COLO668 (cell line): ENCODE measurements around the gene PRR33.
"Not testable (repeated sequence)": the region's sequence is repeated elsewhere in the genome, so short reads cannot be mapped to it uniquely, and the experiment has no call there.

Experiments
- DNase-seq: peaks from one replicate; lab custom pipeline; 2025; ENCODE audit not compliant: unreplicated experiment; lab: John Stamatoyannopoulos, UW

The PRR33 gene

DNA sequence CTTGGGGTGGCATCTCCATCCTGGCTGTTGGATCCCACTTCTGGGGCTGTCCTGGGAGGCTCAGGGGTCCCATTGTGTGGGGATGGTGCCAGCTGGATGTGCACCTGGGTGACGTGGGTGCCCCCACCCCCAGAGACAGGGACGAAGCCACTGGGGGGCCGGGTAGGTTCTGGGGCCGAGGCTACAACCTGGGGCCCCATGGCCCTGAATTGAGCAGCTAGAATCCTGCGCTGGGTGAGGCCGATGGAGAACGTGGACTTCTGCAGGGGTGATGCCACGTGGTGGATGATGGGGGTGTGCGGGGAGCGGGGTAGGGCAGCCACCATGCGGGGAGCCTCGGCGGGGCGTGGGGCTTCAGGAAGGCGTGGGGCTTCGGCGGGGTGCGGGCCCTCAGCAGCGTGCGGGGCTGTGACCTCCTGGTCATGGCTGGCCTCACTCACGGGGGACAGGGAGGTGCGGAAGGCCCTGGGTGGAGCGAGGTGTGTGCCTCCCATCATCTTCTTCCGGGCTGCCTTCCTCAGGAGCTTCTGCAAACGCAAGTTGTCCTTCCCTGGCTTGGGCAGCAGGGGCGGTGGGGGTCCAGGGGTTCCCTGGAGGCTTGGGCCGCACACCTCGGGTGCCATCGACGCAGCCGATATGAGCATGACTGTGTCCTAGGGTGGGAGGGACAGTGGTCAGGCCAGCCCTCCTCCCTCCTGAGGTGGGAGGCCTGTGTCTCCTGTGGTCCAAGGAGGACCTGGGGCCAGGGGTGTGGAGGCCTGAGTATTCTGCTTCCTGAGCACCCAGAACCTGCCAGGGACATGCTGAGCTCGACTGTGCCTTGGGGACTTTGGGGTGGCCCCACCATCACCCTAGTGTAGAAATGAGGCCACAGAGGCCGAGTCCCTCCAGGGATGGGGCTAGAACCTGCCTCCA lies 1.5 kb downstream of the PRR33 start:
- no peak for DNase-seq

DNA sequence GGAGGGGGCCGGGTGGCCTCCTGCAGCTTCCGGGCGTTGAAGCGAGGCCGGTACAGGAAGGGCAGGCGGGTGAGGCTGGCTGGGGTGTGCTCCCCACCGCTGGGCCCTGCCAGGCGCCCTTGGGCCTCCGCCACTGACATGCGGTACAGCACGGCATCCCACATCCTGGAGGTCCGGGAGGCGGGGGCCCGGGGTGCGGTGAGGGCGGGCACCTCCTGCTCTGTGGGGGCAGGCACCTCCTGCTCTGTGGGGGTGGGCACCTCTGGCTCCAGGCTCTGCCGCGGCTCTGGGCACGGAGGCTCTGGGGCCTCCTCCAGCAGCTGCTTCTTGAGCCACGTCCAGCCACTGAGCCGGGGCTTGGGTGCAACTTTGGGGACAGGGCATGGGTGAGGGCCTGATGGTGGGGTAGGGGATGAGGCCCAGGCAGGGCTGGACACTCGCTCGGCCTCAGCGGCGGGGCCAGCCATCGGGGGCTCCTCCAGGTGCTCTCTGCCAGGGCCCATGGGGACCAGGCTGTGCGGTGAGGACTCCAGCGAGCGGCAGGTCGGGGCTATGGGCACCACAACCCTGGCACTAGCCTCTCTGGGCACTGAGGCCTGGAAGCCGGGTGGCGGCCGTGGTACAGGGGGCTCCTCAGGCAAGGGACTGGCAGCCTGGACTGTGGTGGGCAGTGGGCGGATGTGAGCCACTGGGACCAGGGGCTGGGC lies 2.3 kb downstream of the PRR33 start:
- DNase-seq, result no peak

DNA sequence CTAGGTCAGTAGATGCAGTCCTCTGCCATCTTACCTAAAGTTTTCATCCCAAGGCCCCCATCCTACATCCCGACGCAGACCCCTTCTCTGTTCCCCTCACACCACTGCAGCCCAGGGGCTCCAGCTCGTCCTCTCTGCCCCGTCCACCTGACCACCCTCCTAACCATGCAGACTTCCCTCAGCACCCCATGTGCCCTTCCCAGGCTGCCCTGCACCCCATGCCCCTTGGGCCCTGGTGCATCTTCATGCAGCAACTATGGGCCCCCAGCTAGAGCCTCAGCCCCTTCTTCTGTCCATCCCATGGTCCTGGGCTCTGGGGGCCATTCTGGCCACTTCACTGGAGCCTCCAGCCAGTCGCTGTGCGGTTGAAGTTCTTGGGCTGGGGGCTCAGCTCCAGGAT lies 2.9 kb downstream of the PRR33 start:
- DNase-seq, result no peak

- no peak for DNase-seq
Measured at GRCh38 chr11:1888347-1888753, 3.3 kb downstream of the PRR33 start.

GRCh38 chr11:1887451-1888346 lies 4.0 kb downstream of the PRR33 start:
- DNase-seq, result no peak

DNA sequence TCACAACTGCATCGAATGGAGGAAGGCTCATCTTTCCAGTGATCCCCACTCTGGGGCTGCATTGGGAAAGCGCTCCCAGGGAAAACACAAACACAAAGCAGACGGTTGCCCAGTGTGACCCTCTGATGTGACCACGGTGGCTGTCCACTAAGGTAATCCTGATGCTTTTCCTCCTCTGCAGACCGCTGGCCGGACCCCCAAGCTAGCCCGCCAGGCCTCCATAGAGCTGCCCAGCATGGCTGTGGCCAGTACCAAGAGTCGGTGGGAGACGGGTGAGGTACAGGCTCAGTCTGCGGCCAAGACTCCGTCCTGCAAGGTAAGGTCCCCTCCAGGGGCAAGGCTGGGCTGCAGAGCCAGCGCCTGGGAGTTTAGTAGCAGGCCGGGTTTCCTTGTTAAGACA lies 5.1 kb downstream of the PRR33 start:
- not testable (repeated sequence) for DNase-seq

DNA sequence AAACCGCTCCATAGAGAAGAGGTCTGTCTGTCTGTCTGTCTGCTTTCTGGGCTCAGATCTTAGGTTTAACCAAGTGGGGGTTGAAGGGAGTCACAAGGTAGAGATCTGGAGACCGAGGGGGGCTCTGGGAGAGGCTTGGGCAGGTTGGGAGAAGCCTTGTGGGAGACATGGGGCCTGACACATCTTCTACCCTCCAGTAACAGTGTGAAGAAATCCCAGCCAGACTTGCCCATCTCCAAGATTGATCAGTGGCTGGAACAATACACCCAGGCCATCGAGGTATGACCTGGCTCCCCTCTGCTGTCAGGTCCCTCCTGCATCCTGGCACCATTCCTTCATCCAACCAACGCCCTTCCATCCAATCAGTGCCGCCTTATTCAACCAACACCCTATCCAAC lies 7.4 kb downstream of the PRR33 start:
- no peak for DNase-seq

DNA sequence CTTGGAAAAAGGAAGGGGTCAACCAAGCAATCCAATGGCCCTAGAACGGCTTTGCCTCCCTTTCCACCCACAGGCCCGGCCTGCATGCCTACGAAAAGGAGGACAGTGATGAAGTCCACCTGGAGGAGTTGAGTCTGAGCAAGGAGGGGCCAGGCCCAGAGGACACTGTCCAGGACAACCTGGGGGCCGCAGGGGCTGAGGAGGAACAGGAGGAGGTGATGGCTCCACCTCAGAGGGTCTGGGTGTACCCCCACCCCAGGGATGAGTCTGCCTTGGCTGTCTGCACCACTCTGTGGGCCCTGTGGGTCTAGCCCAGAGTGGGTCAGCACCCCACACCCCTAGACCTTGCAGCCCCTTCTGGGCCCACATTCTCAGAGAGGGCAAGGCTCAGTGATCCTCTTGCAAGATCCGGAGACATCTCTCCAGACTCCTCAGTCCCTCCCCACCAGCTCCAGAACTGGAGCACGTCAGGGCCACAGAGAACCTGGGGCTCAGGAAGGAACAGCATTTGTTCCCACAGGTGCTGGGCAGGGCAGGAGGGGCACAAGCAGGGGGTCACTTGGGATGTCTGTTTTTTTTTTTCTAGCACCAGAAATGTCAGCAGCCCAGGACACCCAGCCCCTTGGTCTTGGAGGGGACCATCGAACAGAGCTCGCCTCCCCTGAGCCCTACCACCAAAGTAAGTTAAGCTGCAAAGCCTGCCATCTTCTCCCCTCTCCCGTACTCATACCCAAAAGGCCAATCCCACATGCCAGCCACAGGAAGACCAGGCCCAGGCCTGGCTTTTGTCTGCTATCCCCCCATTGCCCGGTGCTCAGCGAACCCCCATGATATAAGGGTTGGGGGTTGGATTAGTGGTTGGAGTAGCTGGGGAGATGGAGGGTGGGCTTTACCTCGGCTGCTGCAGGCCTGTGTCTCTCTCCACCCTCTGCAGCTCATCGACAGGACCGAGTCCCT lies 8.1 kb downstream of the PRR33 start:
- no peak for DNase-seq

DNA sequence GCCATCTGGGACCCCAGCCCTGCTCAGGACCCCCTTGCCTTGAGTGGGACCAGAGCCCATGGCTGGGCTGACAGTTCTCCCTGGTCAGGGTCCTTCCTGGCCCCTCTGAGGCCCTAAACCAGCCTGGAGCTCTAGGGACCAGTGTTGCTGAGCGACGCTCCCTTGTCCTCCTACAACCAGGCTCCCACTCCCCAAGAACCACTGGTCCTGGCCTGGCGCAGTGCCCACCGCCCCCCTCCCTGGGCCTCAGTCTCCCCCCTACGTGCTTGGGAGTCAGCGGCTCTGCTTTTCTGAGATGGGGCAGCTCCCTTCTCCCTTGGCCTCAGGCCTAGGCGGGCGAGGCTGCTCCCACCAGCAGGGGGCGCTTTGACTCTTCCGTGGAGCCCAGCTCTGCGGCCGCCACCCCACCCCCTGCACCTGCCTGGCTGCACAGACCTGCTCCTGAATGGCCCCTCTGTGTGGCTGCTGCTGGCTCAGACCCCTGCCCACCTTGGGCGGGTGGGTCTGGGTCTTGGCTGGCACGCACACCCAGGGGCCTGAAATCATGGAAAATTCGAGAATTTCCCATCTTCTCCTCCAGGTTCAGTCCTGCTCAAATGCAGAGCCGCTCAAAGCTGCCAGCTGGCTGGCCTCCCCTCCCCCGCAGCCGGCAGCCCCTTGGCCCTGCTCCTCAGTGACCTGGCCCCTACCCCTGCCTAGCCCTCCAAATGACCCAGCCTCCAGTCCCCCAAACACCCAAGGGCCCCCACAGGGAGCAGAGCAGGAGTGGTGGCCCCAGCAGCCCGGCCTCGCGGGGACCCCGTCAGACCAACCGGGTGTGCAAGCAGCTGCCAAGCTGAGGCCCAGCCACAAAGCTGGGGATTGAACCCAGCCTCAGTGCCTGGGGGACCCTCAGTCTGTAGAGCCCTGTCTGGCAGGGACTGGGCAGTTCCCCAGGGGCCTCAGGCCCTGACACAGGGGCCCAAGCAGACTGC lies 9.1 kb downstream of the PRR33 start:
- DNase-seq, result peak; percentile 54

DNA sequence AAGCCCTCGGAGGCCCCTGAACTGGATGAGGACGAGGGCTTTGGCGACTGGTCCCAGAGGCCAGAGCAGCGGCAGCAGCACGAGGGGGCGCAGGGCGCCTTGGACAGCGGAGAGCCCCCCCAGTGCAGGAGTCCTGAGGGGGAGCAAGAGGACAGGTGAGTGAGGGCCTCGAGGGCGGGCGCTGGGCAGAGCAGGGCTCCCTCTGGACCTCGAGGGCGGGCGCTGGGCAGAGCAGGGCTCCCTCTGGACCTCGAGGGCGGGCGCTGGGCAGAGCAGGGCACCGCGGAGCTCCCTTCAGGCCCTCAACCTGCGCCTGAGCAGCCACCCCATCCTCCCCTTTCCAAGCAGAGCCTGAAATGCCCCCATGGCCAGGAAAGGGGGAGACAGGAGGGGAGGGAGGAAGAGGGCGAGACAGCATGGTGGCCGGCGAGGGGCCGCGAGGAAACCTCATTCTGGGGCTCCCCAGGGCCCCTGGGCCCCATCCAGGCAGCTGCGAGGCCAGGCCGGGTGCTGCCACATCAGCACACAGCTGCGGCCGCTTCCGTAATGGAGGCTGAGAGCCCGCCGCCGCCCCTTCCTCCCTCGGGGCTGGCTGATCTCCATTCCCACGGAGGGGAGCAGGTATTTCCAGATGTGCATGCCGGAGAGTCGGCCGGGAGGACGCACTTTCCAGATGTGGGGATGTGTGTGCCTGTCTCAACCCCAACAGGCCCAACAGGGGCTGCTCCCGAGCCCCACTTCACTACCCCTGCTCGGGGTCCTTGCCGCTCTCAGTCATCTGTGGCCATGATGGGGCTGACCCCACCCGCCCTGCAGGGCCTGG lies 10.0 kb downstream of the PRR33 start:
- no peak for DNase-seq

- no peak for DNase-seq
Measured at GRCh38 chr11:1880746-1881441, 10.8 kb downstream of the PRR33 start.

GRCh38 chr11:1879941-1880720 lies 11.6 kb downstream of the PRR33 start:
- no peak for DNase-seq

- no peak for DNase-seq
Measured at GRCh38 chr11:1879342-1879940, 12.3 kb downstream of the PRR33 start.

DNA sequence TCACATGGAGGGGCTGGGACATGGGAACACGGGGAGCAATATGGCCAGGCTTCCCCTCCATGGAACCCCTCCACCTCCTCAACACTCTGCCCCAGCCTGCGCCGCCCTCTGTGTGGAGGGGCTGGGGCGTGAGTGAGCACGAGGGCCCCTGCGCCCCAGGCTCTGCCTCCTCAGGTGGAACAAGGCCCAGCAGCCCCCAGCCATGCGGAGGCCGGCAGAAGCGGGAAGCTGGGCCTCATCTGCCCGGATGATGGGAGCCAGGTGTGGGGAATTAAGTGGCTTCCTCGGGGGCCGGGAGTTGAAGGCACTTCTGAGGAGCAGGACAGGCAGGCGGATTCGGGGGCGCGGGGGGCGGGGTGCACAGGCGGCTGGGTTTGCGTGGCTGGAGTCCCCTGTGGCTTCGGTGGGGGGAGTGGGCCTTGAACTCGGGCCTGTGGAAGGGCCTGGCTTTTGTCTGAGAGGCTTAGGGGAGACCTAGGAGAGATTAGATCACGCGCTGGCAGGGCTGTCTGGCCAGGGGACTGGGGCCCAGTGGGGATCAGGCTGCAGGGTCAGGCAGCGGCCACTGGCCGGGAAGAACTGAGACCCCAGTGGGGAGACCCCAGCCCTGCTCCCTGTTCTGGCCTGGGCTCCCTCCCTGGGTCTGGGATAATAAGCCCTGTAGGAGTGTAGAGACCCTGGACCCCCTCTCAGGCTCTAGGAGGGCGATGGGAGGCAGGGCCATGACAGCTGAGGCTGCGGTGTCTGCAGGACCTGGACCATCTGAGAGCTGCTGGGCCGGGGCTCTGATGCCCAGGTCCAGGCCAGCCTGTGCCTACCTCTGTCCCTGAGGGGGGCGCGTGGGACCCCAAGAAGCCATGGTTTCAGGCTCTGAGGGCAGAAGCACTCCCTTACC lies 13.3 kb downstream of the PRR33 start:
- no peak for DNase-seq
